DMS 273 (cell line): ENCODE measurements around the gene GAS2.

Experiments used
- DNase-seq: peaks from one replicate; lab custom pipeline; 2025; ENCODE audit not compliant: unreplicated experiment; lab: John Stamatoyannopoulos, UW

Gene GAS2

DNA sequence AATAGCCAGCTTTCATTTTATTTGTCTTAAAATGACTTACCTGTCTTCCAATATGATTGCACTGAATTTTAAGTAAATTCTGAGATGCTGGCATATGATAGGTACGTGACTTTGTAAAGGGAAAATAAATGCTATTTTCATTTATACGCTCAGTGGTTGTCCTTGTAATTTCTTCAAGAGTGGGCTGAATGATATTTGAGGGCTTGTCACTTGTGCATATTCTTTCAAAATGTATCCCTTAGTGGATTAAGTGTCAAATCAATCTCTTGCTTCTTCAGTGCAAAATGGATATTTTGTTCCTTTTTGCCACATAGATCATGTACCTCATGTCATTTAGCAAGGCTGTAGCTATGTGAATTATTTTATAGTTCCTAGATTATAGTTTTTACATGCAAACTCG, 56.9 kb downstream of the GAS2 start:
- DNase-seq: no peak

DNA sequence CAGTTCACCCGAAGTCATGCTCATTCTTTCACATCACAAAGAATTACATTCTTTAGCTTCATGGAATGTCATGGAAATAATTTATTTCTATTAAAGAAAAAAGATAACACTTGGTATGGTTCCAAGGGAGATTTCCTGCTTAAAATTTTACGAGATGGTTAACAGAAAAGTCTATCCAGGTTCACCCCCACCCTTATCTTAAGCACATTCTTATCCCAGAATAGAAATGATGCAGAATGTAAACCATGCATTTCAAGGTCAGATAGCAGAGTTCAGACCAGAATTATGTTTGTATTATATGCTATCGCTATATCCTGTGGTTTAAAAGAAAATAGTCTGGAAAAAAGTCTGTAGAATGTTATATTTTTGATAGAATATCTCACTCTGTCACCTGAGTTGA, 58.7 kb downstream of the GAS2 start:
- no peak for DNase-seq

DNA sequence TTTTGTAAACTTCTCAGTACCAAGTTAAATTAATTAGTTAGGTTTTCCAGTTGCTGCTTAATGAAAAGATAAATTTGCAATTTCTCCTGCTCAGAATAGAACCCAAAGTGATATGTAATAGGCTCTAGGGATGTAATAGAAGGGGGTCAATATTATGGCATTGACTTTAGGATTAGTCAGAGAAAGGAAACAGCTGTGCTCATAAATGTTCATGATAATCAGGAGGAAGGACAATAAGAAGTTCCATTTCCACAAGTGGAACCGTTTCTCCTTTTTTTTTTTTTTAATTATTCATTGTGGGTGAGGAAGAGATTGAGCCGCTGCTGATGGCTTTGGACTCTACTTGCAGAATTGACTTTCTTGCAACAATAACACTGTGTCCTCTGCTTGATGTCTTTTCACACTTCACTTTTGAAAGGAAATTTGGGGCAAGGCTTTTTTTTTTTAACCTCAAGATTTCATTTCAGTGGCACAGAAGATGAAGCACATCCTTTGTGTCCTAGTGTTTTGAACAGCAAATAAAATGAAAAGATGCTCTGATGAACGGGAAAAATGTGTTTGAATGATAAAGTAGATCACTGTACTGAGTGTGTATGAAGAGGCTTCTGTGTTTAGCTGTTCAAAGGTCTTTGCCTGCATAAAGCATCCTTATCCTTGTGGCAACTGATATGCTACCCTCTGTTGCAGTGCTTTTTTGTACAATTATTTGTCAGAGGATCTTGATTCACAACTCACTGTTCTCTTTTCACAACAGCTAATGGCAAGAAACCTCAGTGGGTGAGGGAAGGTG, 62.4 kb downstream of the GAS2 start:
- no peak for DNase-seq

DNA sequence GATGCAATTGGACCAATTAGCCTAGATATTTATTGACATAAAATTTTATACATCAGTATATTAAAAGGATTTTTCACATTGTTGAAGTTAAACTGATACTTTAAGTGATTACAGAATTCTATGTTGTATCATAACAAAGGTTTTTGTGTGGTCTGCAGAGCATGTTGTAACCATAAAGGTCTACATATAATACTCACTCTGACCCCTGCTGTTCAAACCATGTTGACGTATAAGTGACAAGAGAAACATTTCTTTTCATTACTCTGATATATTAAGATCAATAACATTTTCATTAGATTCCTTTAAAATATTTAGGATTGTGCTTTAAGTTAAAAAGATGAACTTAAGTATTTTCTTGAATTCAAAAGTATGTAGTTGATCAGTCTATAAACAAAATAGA, 63.9 kb downstream of the GAS2 start:
- peak; percentile 26 for DNase-seq

DNA sequence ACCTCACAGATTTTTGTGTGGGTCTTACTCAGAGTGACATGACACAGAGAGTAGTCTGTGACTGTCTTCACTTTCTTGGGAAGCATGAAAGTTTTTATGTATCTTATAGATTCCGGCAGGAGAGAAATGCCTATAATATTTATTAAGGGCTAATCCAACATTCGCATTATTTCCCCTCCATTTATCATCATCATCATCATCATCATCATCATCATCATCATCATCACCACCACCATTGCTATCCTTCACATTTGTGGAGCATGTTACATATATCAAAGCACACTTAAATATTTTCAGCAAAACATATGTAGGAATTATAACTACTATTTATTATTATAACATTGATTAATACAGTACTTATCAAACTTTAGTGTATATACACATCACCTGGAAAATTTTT, 66.2 kb downstream of the GAS2 start:
- DNase-seq: no peak

DNA sequence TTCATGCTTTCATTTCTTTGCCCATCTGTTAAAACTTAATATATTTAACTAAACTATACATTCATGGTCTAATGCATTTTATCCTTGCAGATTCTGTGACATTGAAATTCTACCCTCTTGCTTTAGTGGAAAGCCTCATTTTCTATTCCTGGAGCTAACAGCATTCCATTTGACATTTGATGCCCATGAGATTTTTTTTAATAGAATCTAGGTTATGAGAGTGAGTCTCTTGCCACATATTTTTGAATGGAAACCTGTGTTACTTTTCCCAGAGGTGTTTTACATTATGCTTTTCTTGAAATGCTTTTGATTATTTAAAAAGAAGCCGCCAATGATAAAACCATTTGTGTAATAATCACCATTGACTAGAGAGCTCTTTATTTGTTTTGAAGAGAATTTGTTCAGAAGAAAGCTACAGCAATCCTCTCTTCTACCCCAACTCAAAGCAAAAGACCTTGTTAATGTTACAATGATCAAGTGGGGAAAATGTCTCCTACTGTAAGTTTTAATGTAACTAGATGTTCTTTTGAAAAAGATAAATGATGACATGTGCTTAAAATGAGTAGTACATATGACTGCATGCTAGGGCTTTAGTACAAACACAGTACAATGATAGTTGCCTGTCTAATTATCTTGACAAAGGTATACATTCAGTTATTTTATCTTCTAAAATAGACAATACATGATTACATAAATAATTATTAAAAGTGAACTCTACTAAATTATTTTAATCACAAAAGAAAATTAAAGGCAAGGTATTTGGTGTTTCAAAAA, 67.3 kb downstream of the GAS2 start:
- peak; percentile 16 for DNase-seq

DNA sequence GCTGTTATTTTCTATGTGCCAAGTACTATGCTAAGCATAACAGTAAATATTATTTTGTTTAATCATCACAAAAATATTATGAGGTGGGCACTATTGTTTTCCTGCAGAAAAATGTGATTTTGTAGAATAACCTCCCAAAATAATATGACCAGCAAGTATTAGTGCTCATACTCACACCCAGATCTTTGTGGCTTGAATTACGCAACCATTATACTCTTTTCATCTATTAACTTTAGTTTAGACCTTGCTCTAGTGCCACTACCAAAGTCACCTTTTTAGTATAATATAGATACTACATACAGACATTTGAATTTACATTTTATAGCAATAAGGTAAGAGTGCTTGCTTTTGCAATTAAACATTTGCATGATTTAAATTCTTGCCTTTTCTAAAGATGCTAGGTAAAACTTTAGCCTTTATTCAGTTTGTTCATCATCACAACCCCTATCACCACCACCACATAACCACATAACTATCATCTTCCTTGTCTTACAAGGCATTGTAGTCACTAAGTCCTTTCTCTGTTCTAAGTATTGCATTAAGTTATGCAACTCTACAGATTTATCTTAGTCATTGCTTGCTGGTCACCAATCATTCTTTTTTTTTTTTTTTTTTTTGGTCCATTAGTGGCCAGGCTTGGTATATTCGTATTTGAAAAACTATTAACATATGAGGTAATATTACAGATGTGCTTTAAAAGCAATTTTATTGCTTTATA, 68.4 kb downstream of the GAS2 start:
- no peak for DNase-seq

DNA sequence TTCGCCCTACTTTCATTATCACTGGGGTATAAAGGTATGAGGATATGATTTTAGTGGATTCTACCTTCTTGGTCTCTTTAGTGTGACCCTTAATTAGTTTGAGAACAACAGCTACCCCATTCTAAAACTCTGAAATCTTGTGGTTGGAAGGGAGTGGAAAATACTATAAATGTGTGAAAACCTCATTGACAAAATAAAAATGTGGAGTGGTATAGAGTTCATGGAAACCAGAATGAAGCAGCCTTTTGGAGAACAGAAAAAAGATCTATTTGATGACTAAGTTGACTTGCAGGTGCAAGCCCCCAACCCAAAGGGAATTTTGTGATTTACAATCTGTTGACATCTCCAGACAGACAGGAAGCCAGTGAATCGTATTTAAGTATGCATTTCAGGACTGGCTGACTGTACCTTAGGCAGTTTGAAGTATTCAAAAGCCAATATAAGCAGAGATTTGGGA, 75.8 kb downstream of the GAS2 start:
- DNase-seq: no peak

DNA sequence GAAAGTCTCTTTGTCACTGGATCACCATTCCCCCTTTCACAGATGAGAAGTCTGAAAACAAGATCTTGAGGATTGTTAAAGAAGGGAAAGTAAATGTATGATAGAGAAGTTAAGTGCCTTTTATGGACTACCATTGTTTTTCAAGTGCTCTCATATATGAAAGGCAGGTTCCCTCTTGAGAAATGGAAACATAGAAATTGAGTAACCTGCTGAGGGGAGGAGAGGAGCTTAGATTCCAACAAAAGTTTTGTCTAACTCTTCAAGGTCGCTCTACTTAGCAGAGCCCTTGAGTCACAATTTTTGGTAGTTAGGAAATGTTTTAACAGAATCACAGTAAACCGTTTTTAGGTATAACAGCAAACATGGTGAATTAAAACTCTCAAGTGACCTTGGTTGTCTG, 83.1 kb downstream of the GAS2 start:
- no peak for DNase-seq

DNA sequence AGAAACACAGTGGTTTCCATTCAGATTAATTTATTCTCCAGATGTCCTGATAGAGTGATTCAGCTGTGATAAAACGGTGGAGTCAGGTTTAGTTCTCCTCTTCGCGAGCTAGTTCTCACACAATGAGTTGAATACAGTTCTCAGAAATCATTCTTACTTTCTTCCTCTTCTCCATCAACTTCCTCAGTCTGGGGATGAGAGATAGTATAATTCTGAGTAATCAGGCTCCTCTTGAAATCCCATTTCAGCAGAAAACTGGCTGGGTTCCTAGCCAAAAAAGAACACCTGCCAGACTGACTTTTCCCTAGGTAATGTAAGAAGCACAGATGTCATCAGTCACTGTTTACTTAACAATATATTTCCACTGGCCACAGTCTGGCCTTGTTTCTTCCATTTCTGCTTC, 86.5 kb downstream of the GAS2 start:
- peak; percentile 55 for DNase-seq

DNA sequence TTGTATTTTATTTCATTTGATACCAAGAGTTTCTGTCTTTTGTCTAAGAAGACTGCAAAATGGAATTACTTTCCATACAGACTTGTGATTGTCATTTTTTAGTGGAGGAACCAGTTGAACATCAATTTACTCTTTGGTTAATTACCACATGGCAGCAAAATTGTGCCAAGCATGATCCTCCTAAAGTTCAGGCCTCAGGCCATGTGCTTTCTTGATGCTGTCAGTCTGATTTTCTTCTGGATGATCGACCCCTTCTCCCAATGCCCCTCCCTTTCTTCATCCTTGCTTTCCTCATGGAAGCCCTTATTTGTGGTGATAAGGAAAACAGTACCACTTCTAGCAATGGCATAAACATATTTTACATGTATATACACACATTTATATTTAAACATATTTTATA, 87.0 kb downstream of the GAS2 start:
- DNase-seq: peak; percentile 16

DNA sequence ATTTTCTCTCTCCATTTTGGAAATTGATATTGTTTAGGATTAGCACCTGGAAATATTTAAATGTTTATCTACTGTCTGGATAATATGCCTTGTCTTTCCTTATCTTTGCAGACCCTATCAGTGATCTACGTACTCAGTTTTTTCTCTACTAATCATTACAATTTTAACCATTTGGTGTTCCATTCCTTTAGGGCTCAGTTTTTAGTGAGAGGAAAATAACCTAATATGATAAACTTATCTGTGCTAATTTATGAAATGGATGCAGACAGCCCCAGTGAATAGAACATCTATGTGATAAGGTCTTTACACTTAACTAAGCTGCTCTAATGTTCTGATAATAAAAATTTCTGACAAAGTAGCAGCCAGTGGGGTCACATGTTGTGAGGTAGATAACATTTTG, 94.7 kb downstream of the GAS2 start:
- DNase-seq: no peak

DNA sequence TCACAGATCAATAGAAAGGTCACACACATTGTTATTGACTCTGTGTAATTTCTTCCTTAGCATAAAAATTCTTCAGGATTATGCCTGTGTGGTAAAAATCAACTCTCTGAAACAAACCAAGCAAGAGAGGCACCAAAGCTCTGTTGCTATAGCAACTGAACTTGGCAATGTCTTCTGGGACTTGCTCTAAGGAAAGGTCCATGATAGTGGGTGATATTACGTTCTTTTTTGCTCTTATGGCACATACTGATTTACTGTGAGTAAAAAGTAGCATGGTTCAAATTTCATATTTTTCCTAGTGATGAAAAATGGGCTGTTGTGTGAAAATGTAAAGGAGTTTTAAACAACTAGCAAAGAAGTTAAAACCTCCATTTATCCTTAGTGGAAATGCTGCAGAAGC, 96.8 kb downstream of the GAS2 start:
- DNase-seq: peak; percentile 7

DNA sequence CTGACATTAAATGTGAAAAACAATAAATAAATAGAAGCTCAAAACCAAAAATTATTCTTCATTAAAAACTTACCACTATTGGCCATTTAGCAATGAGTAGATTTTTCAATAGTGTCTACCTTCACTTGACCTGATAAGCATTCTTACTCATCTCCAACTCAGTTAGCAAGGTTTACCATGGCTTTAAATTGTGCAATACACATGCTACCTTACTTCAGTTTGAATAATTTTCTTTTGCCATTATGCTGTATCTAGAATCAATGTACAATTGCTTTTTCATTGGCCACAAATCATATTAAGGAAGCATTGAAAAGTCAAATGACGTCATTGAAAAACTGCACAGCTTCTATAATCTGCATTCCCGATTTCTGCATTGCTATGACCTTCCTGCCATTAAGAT, 98.3 kb downstream of the GAS2 start:
- no peak for DNase-seq

DNA sequence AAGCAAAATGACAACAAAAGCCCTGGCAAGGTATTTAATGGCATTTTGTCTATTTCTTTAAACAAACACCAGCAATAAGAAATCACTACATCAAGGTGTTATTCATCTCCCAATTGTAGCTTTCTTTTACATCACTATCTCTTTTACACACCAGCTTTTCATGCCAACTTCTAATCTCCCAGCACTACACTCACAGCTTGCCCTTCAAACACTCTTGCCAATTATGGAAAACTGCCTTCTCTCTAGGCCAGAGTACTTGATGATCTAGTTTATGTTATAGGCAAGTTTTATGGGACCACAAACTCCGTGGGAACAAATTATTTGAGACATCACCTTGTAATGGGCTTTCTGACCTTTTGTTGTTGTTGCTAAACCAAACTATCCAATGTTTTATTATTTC, 101.9 kb downstream of the GAS2 start:
- no peak for DNase-seq

DNA sequence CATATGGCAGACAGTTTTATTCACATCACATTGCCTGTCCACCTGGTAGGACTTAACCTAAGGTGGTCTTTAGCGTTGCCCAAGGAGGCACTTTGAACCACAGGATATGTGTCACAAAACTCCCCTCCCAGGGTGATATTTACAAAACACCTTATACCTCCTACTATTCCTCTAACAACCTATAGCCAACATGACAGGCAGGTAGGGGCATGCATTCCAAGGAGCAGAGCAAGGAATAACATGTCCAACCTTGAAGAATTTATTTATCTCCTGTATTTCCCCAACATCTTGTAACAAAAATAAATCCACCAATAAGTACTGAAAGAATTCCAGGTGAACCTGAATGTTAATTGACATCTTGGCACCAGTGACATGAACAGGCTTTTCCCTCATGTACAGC, 102.7 kb downstream of the GAS2 start:
- no peak for DNase-seq

DNA sequence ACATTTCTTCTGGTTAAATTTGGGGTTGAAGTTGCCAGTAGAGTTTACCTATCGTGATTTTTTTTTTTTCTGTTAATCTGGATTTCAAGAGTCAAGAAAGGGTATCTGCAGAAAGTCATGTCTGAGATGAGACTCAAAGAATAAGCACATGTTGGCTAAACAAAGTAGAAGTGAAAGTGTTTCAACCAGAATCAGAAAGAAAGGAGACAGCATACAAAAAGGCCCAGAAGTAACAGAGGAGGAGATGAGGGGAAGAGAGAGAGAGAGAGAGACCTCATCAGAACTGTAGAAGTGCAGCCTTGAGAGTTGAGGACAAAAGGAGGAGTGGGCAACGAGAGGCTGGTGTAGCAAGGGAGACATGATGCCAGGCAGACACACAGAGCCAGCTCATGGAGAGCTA, 108.3 kb downstream of the GAS2 start:
- DNase-seq: no peak

DNA sequence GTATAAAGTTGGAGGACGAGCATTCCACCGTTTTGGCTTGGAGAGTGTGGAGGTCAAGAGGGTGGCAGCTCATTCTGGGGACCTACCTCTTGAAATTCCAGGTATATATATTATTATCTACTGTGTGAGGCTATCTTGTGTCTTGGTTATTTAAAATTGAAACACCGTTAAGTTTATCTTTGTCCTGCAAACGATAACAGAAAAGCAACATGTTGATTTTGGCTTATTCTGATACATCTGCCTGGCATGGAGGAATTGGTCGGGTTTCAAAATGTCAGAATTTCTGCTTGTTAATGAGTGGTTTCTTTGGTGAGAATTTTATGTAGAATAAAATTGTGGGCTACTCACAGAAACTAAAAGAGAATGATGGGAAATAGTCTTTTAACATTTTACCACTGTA, 108.8 kb downstream of the GAS2 start:
- DNase-seq: no peak

DNA sequence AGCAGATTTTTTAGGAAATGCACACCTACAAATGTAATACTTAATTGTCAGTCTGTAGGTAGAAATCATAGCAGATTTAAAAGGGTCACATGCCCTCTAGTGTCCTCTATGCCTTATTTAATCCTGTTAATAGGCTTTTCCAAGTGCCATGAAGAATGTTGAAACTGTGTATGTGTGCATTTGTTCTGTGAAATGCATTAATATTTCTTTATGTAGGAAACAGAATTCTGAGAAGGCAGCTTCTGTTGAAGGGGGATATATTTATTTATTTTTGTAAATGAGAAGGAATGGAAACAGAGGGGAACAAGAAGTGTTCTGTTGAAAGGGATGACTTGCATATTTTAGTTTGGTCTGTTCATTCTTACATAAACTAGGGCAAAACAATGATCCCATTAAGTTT, 112.2 kb downstream of the GAS2 start:
- DNase-seq: peak; percentile 6

DNA sequence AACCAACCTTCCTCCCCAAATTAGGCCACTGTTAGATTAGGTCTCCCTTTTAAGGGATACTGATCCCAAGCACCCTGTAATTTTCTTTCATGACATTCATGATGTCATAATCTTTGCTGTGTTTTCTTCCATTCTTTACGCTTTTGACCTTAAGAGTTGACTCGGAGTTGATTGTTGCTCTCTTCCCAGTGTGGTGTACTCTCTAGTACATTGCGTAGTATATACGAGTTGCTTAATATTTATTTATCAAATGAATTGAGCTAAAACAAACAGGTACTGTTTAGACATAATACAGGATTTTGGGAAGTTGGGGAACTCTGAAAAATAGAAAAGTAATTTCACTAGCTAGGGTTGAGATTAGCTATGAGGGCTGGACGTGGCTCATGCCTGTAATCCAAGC, 113.4 kb downstream of the GAS2 start:
- no peak for DNase-seq

DNA sequence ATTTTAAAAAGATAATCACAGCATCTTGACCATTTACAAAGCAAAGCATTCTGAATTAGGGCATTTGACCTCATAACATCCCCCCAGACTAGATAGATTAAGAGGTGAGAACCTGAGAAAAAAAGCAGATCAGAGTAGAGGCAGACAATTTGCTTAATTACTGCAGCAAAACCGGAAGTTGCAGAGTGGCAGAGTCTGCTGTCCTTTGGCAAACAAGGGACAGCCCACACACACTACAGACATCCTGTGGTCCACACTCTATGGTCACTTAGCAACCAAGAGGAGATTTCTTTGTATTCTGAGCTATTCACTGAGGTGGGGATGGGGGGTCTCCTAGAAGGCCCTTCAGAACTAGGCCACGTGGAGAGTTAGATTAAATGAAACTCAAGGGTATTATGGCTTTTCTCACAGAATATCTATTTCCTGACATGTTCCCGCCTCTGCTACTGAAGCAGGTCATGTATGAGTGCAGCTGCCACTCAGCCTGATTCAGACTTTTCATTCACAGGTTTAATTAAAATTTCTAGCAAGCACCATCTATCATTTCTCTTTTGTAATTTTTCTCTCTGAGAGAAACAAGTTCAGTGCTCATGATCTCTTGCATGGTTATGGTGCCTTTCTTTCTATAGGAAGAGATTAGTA, 114.7 kb downstream of the GAS2 start:
- no peak for DNase-seq
